ENCODE measurements around the gene EHHADH.

Gene EHHADH

DNA sequence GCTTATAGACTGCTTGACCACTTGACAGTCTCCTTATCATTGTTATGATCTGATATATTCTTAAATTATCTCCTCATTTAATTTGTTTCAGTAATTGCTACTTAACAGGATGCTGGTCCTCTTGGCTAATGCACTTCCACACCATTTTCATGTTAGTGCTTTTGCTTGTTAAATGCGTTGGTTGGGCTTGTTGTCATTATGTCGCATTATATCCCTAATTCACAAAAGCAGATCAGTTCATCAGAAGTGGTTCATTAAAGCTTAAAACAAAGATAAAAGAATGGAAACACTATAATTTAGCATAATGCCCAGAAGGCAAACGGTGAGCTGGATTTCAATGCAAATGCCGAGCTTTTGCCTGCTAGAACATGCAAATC lies 17.1 kb upstream of the EHHADH start:
- Histone ChIP-seq H3K27me3 (replicated peaks; ENCODE audit: control insufficient read depth, insufficient read depth, low read length) (no peaks in the 10 kb centered on the region), H3K4me3 (replicated peaks; ENCODE audit: low read depth, low read length) (no peak overlapping the region), H3K36me3 (ENCODE audit: control insufficient read depth, insufficient read depth, low read length) (no peaks in the 10 kb centered on the region)
- TF ChIP-seq, protein P1, sequence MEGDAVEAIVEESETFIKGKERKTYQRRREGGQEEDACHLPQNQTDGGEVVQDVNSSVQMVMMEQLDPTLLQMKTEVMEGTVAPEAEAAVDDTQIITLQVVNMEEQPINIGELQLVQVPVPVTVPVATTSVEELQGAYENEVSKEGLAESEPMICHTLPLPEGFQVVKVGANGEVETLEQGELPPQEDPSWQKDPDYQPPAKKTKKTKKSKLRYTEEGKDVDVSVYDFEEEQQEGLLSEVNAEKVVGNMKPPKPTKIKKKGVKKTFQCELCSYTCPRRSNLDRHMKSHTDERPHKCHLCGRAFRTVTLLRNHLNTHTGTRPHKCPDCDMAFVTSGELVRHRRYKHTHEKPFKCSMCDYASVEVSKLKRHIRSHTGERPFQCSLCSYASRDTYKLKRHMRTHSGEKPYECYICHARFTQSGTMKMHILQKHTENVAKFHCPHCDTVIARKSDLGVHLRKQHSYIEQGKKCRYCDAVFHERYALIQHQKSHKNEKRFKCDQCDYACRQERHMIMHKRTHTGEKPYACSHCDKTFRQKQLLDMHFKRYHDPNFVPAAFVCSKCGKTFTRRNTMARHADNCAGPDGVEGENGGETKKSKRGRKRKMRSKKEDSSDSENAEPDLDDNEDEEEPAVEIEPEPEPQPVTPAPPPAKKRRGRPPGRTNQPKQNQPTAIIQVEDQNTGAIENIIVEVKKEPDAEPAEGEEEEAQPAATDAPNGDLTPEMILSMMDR (IDR thresholded peaks at IDR 0.05; ENCODE audit: insufficient read depth, low read length, poor library complexity, severe bottlenecking) = no peak
- no peak for DNase-seq (ENCODE audit: extremely low read depth, insufficient read length)

DNA sequence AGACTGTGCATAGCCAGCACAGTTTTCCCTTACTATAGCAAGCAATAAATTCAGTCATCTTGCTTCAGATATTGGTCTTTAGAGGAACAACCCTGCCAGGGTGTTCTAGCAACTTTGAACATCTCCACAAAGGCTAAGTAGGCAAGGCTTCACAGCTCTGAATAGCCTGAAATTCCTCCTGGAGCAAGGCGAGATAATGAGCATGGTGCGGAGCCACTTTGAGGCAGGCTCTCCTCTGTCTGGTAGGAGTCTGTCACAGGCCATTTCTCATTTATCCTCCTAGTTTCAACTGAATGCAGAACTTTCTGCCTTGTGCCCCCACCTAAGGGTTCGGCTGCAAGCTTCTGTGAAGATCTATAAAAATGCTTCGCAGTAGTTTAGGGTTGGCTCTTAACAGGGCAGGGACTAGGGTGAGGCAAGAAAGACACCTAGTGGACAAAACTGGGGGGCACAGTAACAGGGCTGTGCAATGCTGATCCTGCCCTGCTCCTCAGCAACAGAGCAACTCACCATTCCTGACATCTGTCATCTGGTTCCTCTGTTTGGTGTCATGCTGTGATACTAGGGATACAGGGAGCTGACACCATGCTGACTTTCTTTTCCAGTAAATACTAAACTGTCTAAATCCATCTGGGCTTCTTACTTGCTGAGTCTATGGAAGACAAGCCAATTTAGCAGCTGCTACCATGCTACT lies 16.6 kb upstream of the EHHADH start:
- H3K36me3 ChIP-seq (ENCODE audit: control insufficient read depth, insufficient read depth, low read length) = no peaks in the 10 kb centered on the region
- H3K4me3 ChIP-seq (replicated peaks; ENCODE audit: low read depth, low read length) = no peak overlapping the region
- no peaks in the 10 kb centered on the region for H3K27me3 ChIP-seq (replicated peaks; ENCODE audit: control insufficient read depth, insufficient read depth, low read length)
- no peak for DNase-seq (ENCODE audit: extremely low read depth, insufficient read length)
- TF ChIP-seq, protein P1 (IDR thresholded peaks at IDR 0.05; ENCODE audit: insufficient read depth, low read length, poor library complexity, severe bottlenecking) = peak; percentile 52

DNA sequence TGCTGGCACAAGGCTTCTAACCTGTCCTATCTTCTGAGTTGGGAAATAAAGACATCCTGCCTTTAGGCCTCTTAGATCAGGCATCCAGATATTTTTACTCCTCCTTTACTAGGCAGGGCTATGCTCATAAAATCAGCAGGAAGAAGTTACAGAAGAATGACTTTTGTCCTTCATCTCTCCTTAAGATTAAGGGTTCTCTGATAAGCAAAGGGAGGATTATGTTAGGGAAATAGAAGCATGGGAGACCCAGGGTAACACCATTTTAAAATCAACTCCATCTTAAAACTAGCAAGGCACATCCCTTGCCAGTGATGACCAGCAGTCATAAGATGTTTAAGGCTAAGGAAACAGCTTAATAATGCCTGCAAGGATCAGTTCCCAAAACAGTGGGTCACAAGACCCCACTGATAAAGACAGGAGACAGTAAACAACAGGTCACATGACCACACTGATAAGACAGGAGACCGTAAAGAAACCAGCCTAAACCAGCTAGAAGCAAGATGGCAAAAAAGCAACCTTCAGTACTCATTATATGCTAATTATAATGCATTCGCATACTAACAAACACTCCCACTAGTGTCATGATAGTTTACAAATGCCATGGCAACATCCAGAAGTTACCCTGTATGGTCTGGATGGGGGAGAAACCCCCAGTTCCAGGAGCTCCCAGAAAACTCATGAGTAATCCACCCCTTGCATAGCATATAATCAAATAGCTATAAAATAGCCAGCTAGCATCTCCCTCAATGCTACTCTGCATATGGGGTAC lies 14.5 kb upstream of the EHHADH start:
- no peak for DNase-seq (ENCODE audit: extremely low read depth, insufficient read length)
- TF ChIP-seq, protein P1 (IDR thresholded peaks at IDR 0.05; ENCODE audit: insufficient read depth, low read length, poor library complexity, severe bottlenecking) = no peak
- no peak overlapping the region for H3K4me3 ChIP-seq (replicated peaks; ENCODE audit: low read depth, low read length)
- H3K36me3 ChIP-seq (ENCODE audit: control insufficient read depth, insufficient read depth, low read length) = no peaks in the 10 kb centered on the region
- no peaks in the 10 kb centered on the region for H3K27me3 ChIP-seq (replicated peaks; ENCODE audit: control insufficient read depth, insufficient read depth, low read length)

DNA sequence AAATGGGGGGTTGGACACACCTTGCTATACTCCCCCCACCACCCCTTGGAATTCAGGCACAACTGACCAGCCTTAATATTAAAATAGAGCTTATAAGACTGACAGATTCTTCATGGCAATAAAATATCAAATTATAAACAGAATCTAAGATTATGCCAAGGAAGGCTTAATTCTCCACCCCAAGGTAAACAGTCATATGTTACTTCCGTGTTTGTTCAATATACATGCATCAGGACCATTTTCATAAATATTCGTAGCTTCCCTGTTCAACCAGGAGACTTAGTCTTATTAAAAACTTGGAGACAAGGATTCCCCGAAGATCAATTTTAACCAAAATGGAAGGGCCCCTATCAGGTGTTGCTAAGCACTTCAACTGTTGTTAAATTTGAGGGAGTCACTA lies 13.3 kb upstream of the EHHADH start:
- H3K4me3 ChIP-seq (replicated peaks; ENCODE audit: low read depth, low read length) = no peak overlapping the region
- TF ChIP-seq, protein P1 (IDR thresholded peaks at IDR 0.05; ENCODE audit: insufficient read depth, low read length, poor library complexity, severe bottlenecking) = no peak
- no peaks in the 10 kb centered on the region for H3K27me3 ChIP-seq (replicated peaks; ENCODE audit: control insufficient read depth, insufficient read depth, low read length)
- H3K36me3 ChIP-seq (ENCODE audit: control insufficient read depth, insufficient read depth, low read length) = no peaks in the 10 kb centered on the region
- DNase-seq (ENCODE audit: extremely low read depth, insufficient read length) = no peak

DNA sequence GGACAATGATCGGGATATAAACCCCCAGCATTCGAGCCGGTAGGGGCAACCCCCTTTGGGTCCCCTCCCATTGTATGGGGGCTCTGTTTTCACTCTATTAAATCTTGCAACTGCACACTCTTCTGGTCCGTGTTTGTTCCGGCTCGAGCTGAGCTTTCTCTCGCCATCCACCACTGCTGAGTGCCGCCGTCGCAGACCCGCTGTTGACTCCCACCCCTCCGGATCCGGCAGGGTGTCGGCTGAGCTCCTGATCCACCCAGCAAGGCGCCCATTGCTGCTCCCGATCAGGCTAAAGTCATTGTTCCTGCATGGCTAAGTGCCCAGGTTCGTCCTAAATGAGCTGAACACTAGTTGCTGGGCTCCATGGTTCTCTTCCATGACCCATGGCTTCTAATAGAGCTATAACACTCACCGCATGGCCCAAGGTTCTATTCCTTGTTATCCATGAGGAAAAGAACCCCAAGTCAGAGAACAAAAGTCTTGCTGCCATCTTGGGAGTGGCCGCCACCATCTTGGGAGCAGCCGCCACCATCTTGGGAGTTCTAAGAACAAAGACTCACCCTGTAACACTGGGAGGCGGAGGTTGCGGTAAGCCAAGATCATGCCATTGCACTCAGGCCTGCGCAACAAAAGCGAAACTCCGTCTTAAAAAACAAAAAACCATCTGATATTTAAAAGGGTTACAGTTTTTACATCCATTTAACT lies 11.2 kb upstream of the EHHADH start:
- no peak overlapping the region for H3K4me3 ChIP-seq (replicated peaks; ENCODE audit: low read depth, low read length)
- no peak for DNase-seq (ENCODE audit: extremely low read depth, insufficient read length)
- H3K36me3 ChIP-seq (ENCODE audit: control insufficient read depth, insufficient read depth, low read length) = no peaks in the 10 kb centered on the region
- no peaks in the 10 kb centered on the region for H3K27me3 ChIP-seq (replicated peaks; ENCODE audit: control insufficient read depth, insufficient read depth, low read length)
- TF ChIP-seq, protein P1 (IDR thresholded peaks at IDR 0.05; ENCODE audit: insufficient read depth, low read length, poor library complexity, severe bottlenecking) = no peak

All from GM06990 (cell line).